H1 (cell line): ENCODE results near the gene SLC24A1. TPM values are rescaled to one million over a fixed set of nuclear protein-coding genes. Genes with fewer than 3 reads are reported as not detected.

Source experiments
- CTCF ChIA-PET: fragments of 300-600 bp; sonication (Branson Sonifier 250); formaldehyde crosslinking; loops from one replicate; lab custom pipeline; 2021; ENCODE audit not compliant: partially characterized antibody; lab: Charles Lee
- POLR2A ChIA-PET: fragments of 300-600 bp; sonication (Branson Sonifier 250); formaldehyde crosslinking; loops from one replicate; lab custom pipeline; 2021; ENCODE audit warnings: inconsistent platforms; ENCODE audit not compliant: partially characterized antibody; lab: Charles Lee
- DNase-seq, 2 experiments: peaks; one replicate each; pipeline versions ENCODE4 v3.0.0 to v3.0.0-alpha.2; 2010 to 2022; ENCODE audit warnings: low spot score in 2 of 2, low read depth in 1 of 2, mixed read lengths in 1 of 2
- FAIRE-seq: peaks from 2 replicates; lab custom pipeline; 2011; peaks lifted over from hg19 to GRCh38; lab: Jason Lieb, UNC
- H2AFZ ChIP-seq: 2 replicates; pipeline ENCODE4 v1.8.1; 2012; ENCODE audit warnings: low read length, inconsistent platforms
- H2AK5ac ChIP-seq: 2 replicates; pipeline ENCODE4 v1.6.1; 2013; ENCODE audit warnings: low read depth, low read length
- H2BK120ac ChIP-seq: replicated peaks from 2 replicates; pipeline ENCODE3; 2013; ENCODE audit warnings: low read depth, low read length, inconsistent platforms
- H2BK12ac ChIP-seq: 2 replicates; pipeline ENCODE4 v1.6.1; 2013; ENCODE audit warnings: low read depth, low read length
- H2BK15ac ChIP-seq: 2 replicates; pipeline ENCODE4 v1.6.1; 2013; ENCODE audit warnings: low read length
- H2BK20ac ChIP-seq: 2 replicates; pipeline ENCODE4 v1.6.1; 2013; ENCODE audit warnings: low read length
- H2BK5ac ChIP-seq: 2 replicates; pipeline ENCODE4 v1.6.1; 2013; ENCODE audit warnings: low read depth, low read length
- H3K14ac ChIP-seq: 2 replicates; pipeline ENCODE4 v1.6.1; 2013; ENCODE audit warnings: inconsistent platforms; ENCODE audit not compliant: insufficient read length
- H3K18ac ChIP-seq: 2 replicates; pipeline ENCODE4 v1.6.1; 2013; ENCODE audit warnings: low read length; ENCODE audit errors: extremely low read depth
- H3K23ac ChIP-seq: 2 replicates; pipeline ENCODE4 v1.6.1; 2013; ENCODE audit warnings: inconsistent platforms; ENCODE audit not compliant: insufficient read length
- H3K23me2 ChIP-seq: 2 replicates; pipeline ENCODE4 v1.6.1; 2013; ENCODE audit warnings: low read depth, low read length
- H3K27ac ChIP-seq: 2 replicates; pipeline ENCODE4 v1.6.1; 2011; ENCODE audit warnings: low read depth, low read length, inconsistent platforms
- H3K27me3 ChIP-seq, 4 experiments: replicated peaks in 1 of 4; 1 replicate in 1 of 4; 2 replicates in 3 of 4; pipeline versions ENCODE4 v1.6.1 to v1.8.1; 2011 to 2013; ENCODE audit warnings: low read length in 3 of 4, mild to moderate bottlenecking in 3 of 4, inconsistent platforms in 2 of 4, mixed read lengths in 2 of 4, moderate library complexity in 1 of 4; ENCODE audit not compliant: control insufficient read depth in 3 of 4, insufficient read depth in 3 of 4; ENCODE audit errors: extremely low read depth in 1 of 4
- H3K36me3 ChIP-seq, 4 experiments: 2 replicates each; pipeline versions ENCODE4 v1.6.1 to v1.8.1; 2011 to 2013; ENCODE audit warnings: mild to moderate bottlenecking in 4 of 4, low read length in 3 of 4, moderate library complexity in 2 of 4, control low read depth in 1 of 4, inconsistent platforms in 1 of 4; ENCODE audit not compliant: insufficient read depth in 4 of 4, control insufficient read depth in 2 of 4
- H3K4ac ChIP-seq: replicated peaks from 2 replicates; pipeline ENCODE3; 2013; ENCODE audit warnings: low read length, low read depth, mixed read lengths, inconsistent platforms; ENCODE audit not compliant: insufficient read length
- H3K4me1 ChIP-seq, 4 experiments: replicated peaks in 1 of 4; 1 replicate in 1 of 4; 2 replicates in 3 of 4; pipeline versions ENCODE4 v1.6.1 to v1.8.1; 2011 to 2013; ENCODE audit warnings: low read length in 3 of 4, inconsistent platforms in 2 of 4, mixed read lengths in 1 of 4; ENCODE audit not compliant: insufficient read depth in 4 of 4, control insufficient read depth in 3 of 4
- H3K4me2 ChIP-seq, 2 experiments: 2 replicates each; pipeline versions ENCODE4 v1.6.1 to v1.8.1; 2011 to 2013; ENCODE audit warnings: low read depth in 2 of 2, low read length in 2 of 2, control low read depth in 1 of 2, inconsistent platforms in 1 of 2, mild to moderate bottlenecking in 1 of 2; ENCODE audit not compliant: insufficient read depth in 1 of 2
- H3K4me3 ChIP-seq, 4 experiments: fragments of 200-600, 300-600 bp in 1 of 4; sonication (generic), shearing (Covaris generic), sonication (Bioruptor Twin) in 1 of 4; 2 replicates each; pipeline versions ENCODE4 v1.5.1 to v1.8.1; 2011 to 2016; ENCODE audit warnings: low read length in 4 of 4, low read depth in 3 of 4, control low read depth in 2 of 4, inconsistent platforms in 2 of 4, mild to moderate bottlenecking in 2 of 4, mixed read lengths in 1 of 4, moderate library complexity in 1 of 4; ENCODE audit not compliant: insufficient read depth in 2 of 4; ENCODE audit errors: extremely low read depth in 1 of 4
- H3K56ac ChIP-seq: replicated peaks from 2 replicates; pipeline ENCODE3; 2013; ENCODE audit warnings: low read depth, mild to moderate bottlenecking, mixed read lengths, low read length, inconsistent platforms; ENCODE audit not compliant: insufficient read length
- H3K79me1 ChIP-seq: 2 replicates; pipeline ENCODE4 v1.6.1; 2013; ENCODE audit warnings: low read depth, low read length, control low read depth
- H3K79me2 ChIP-seq, 2 experiments: 2 replicates each; pipeline versions ENCODE4 v1.6.1 to v1.8.1; 2012 to 2013; ENCODE audit warnings: low read length in 2 of 2, mild to moderate bottlenecking in 2 of 2, inconsistent platforms in 1 of 2; ENCODE audit not compliant: insufficient read depth in 2 of 2, control insufficient read depth in 1 of 2
- H3K9ac ChIP-seq, 4 experiments: replicated peaks in 1 of 4; 1 replicate in 1 of 4; 2 replicates in 3 of 4; pipeline versions ENCODE4 v1.6.1 to v1.8.1; 2011 to 2013; ENCODE audit warnings: low read depth in 3 of 4, low read length in 3 of 4, control low read depth in 2 of 4, mild to moderate bottlenecking in 2 of 4, moderate library complexity in 2 of 4, inconsistent platforms in 1 of 4; ENCODE audit errors: extremely low read depth in 1 of 4
- H3K9me3 ChIP-seq, 2 experiments: 2 replicates each; pipeline versions ENCODE4 v1.6.1 to v1.8.1; 2012 to 2013; ENCODE audit warnings: mild to moderate bottlenecking in 2 of 2, moderate library complexity in 2 of 2, control low read depth in 1 of 2, inconsistent platforms in 1 of 2, low read depth in 1 of 2, low read length in 1 of 2, mixed read lengths in 1 of 2; ENCODE audit not compliant: insufficient read depth in 2 of 2
- H4K20me1 ChIP-seq, 2 experiments: replicated peaks in 1 of 2; 2 replicates each; pipeline versions ENCODE3 to v1.8.1; 2011 to 2013; ENCODE audit warnings: inconsistent platforms in 2 of 2, low read length in 2 of 2, mild to moderate bottlenecking in 1 of 2; ENCODE audit not compliant: insufficient read depth in 2 of 2, control insufficient read depth in 1 of 2
- H4K5ac ChIP-seq: 2 replicates; pipeline ENCODE4 v1.6.1; 2013; ENCODE audit warnings: low read length, low read depth, mixed read lengths, inconsistent platforms; ENCODE audit not compliant: insufficient read length
- H4K8ac ChIP-seq: 2 replicates; pipeline ENCODE4 v1.8.0; 2013; ENCODE audit warnings: mild to moderate bottlenecking, moderate library complexity, low read length, inconsistent platforms; ENCODE audit not compliant: insufficient read depth; ENCODE audit errors: extremely low read depth
- H4K91ac ChIP-seq: replicated peaks from 2 replicates; pipeline ENCODE3; 2013; ENCODE audit warnings: low read length, mixed read lengths, inconsistent platforms; ENCODE audit not compliant: insufficient read length
- ATF3 ChIP-seq: IDR thresholded peaks from 2 replicates; pipeline ENCODE4 v1.6.1; 2011; ENCODE audit warnings: low read depth, mild to moderate bottlenecking, low read length; ENCODE audit not compliant: insufficient read depth
- POLR2A ChIP-seq, 2 experiments: IDR thresholded peaks; 1 replicate in 1 of 2; 2 replicates in 1 of 2; pipeline ENCODE4 v1.6.1; 2011; ENCODE audit warnings: low read depth in 2 of 2, low read length in 2 of 2, mild to moderate bottlenecking in 2 of 2; ENCODE audit errors: control extremely low read depth in 1 of 2
- POLR2AphosphoS5 ChIP-seq: IDR thresholded peaks from 2 replicates; pipeline ENCODE4 v1.6.1; 2011; ENCODE audit warnings: low read depth, low read length
- WGBS, 2 experiments: shearing (Covaris generic) in 1 of 2; methylation state at CpG; one replicate each; pipeline versions ENCODE4 v1.1.6 to v1.1.7; 2013 to 2015; ENCODE audit warnings: low lambda C conversion rate in 2 of 2, mixed read lengths in 2 of 2, inconsistent platforms in 1 of 2, low coverage in 1 of 2, missing lambda C conversion rate in 1 of 2; ENCODE audit not compliant: insufficient replicate concordance in 2 of 2, insufficient coverage in 1 of 2, insufficient read length in 1 of 2; ENCODE audit errors: extremely low coverage in 1 of 2, missing lambda C conversion rate in 1 of 2; 5-methylcytosine and 5-hydroxymethylcytosine counted together
- polyA plus RNA-seq, 7 experiments: library from polyadenylated mRNA; depleted of rRNA in 3 of 7; stranded (reverse) in 5 of 7; unstranded in 2 of 7; fragments of >200 nt in 5 of 7; fragments of 200-250 nt in 2 of 7; gene quantifications; 1 replicate in 5 of 7; 2 replicates in 1 of 7; 4 replicates in 1 of 7; pipeline versions ENCODE4 v1.2.1 to v1.2.3, GENCODE V29; 2011 to 2013; ENCODE audit warnings: missing spikeins in 2 of 7, mixed read lengths in 2 of 7
- total RNA-seq: library from RNA; stranded (reverse); fragmentation: NEBNext Ultra II Directional; extraction: Animal tissue kit (Norgen Biotek cat#: 25700); gene quantifications from 2 replicates; pipeline ENCODE4 v1.2.1, GENCODE V29; 2021

Gene SLC24A1
- total and polyA plus RNA-seq, 2 of the 8 experiments (the other 6 are each of a cell fraction or from before 2014, with no cell fraction given): 4.9 to 6.6 TPM

GRCh38 chr15:65579762-65580161 lies 42.0 kb upstream of the SLC24A1 start:
- TF ChIP-seq POLR2A (IDR thresholded peaks at IDR 0.05; ENCODE audit: control extremely low read depth in 1 of 2, low read depth in 2 of 2, low read length in 2 of 2) (peak in 1 of 2 experiments; percentile 29; a peak in 1 of 3 replicates), ATF3 (no peak), POLR2AphosphoS5 (no peak)
- Histone ChIP-seq H3K4me1 (no peaks in the 10 kb centered on the region), H4K91ac (no peak overlapping the region), H3K18ac (no peak overlapping the region), H3K79me2 (no peaks in the 10 kb centered on the region), H2BK12ac (no peak overlapping the region), H3K9me3 (no peaks in the 10 kb centered on the region), H3K14ac (no peak overlapping the region), H4K20me1 (peaks cover 0 to 4% of the 10 kb centered on the region in 2 experiments), H3K9ac (no peak overlapping the region), H3K23me2 (no peaks in the 10 kb centered on the region), H2BK15ac (no peak overlapping the region), H3K56ac (no peak overlapping the region), H2AK5ac (no peak overlapping the region), H3K79me1 (no peaks in the 10 kb centered on the region), H3K4me2 (no peak overlapping the region), H2BK120ac (no peak overlapping the region), H3K4ac (no peak overlapping the region), H3K23ac (no peak overlapping the region), H2BK20ac (no peak overlapping the region), H3K36me3 (peaks cover 4 to 52% (median 34%) of the 10 kb centered on the region in 4 experiments; a peak in 7 of 8 replicates), H2BK5ac (no peak overlapping the region), H2AFZ (no peak overlapping the region), H4K8ac (no peak overlapping the region), H3K27me3 (no peaks in the 10 kb centered on the region), H3K4me3 (no peak overlapping the region), H3K27ac (no peak overlapping the region; the same call in 1 of the 2 replicates), H4K5ac (no peak overlapping the region)
- WGBS, 2 experiments: 84% methylated on average over 3 of the region's 3 CpGs; no CpG with 5 or more reads in 1 of the 2 experiments
- DNase-seq (no peak), FAIRE-seq (no peak)
- CTCF ChIA-PET: interaction anchor here (0.6 to 2.9 kb wide), 9 partner anchors 11 to 290 kb away, joined by 3 to 13 read pairs (median 4); partner anchors contain the start of genes INTS14 and RAB11A
- POLR2A ChIA-PET: interaction anchor here (0.7 to 2.5 kb wide), 9 partner anchors 8 to 67 kb away, joined by 3 to 9 read pairs (median 4); partner anchors contain the start of genes HACD3 and INTS14
